GM23338 (cell line): ENCODE measurements around the gene FMN1. TPM values are rescaled to one million over a fixed set of nuclear protein-coding genes. Genes with fewer than 3 reads are reported as not detected.

ENCODE experiments used
- ATAC-seq: fragments of 200-7000 bp; cut with Tn5 transposase; 3 replicates; pipeline ENCODE4 v1.9.1; 2020
- DNase-seq: peaks from one replicate; pipeline ENCODE4 v3.0.0-alpha.2; 2015; ENCODE audit warnings: low spot score
- H2AFZ ChIP-seq: fragments of 200-600 bp; sonication (generic); 2 replicates; pipeline ENCODE4 v1.8.0; 2016; ENCODE audit warnings: antibody characterized with exemption, mild to moderate bottlenecking, moderate library complexity
- H3F3A ChIP-seq: fragments of 200-600 bp; sonication (generic); replicated peaks from 2 replicates; pipeline ENCODE4 v1.8.0; 2017; ENCODE audit warnings: antibody characterized with exemption, mixed run types, low read depth
- H3K27ac ChIP-seq: fragments of 200-600 bp; sonication (generic); 2 replicates; pipeline ENCODE4 v1.6.1; 2016; ENCODE audit warnings: low read depth
- H3K27me3 ChIP-seq: fragments of 200-600 bp; sonication (generic); 2 replicates; pipeline ENCODE4 v1.8.0; 2016; ENCODE audit warnings: mild to moderate bottlenecking, mixed run types, moderate library complexity; ENCODE audit not compliant: insufficient read depth
- H3K36me3 ChIP-seq: fragments of 200-600 bp; sonication (generic); 2 replicates; pipeline ENCODE4 v1.8.0; 2016; ENCODE audit warnings: mild to moderate bottlenecking; ENCODE audit not compliant: insufficient read depth
- H3K4me1 ChIP-seq: fragments of 200-600 bp; sonication (generic); 2 replicates; pipeline ENCODE4 v1.8.0; 2016; ENCODE audit warnings: mild to moderate bottlenecking, moderate library complexity; ENCODE audit not compliant: insufficient read depth
- H3K4me2 ChIP-seq: fragments of 200-600 bp; sonication (generic); 2 replicates; pipeline ENCODE4 v1.7.1; 2017; ENCODE audit warnings: mixed run types
- H3K4me3 ChIP-seq: fragments of 200-600 bp; sonication (generic); 2 replicates; pipeline ENCODE4 v1.6.1; 2016; ENCODE audit warnings: mixed run types
- H3K79me2 ChIP-seq: fragments of 200-600 bp; sonication (generic); replicated peaks from 2 replicates; pipeline ENCODE4 v1.8.0; 2017; ENCODE audit warnings: mild to moderate bottlenecking; ENCODE audit not compliant: insufficient read depth
- H3K9me2 ChIP-seq: fragments of 200-600 bp; sonication (generic); 2 replicates; pipeline ENCODE4 v1.8.0; 2017; ENCODE audit not compliant: insufficient read depth
- H4K20me1 ChIP-seq: fragments of 200-600 bp; sonication (generic); replicated peaks from 2 replicates; pipeline ENCODE4 v1.8.0; 2017; ENCODE audit warnings: mild to moderate bottlenecking; ENCODE audit not compliant: insufficient read depth
- H3K27ac Mint-ChIP-seq: 2 replicates; pipeline ENCODE4 v1.8.0; 2020; ENCODE audit warnings: inconsistent platforms, mild to moderate bottlenecking, moderate library complexity, mixed read lengths
- H3K27me3 Mint-ChIP-seq: 3 replicates; pipeline ENCODE4 v1.8.0; 2022; ENCODE audit warnings: low read depth, mild to moderate bottlenecking, moderate library complexity, mixed read lengths, inconsistent platforms; ENCODE audit not compliant: insufficient read depth, poor library complexity
- H3K36me3 Mint-ChIP-seq: 3 replicates; pipeline ENCODE4 v1.8.0; 2021; ENCODE audit warnings: low read depth, mild to moderate bottlenecking, inconsistent platforms, moderate library complexity, mixed read lengths
- H3K4me1 Mint-ChIP-seq: 3 replicates; pipeline ENCODE4 v1.8.0; 2020; ENCODE audit warnings: mild to moderate bottlenecking, inconsistent platforms, mixed read lengths
- H3K4me3 Mint-ChIP-seq: 3 replicates; pipeline ENCODE4 v1.8.0; 2021; ENCODE audit warnings: moderate library complexity, mild to moderate bottlenecking, inconsistent platforms, mixed read lengths
- H3K9me3 Mint-ChIP-seq: 3 replicates; pipeline ENCODE4 v1.8.0; 2020; ENCODE audit warnings: moderate library complexity, mild to moderate bottlenecking, inconsistent platforms, mixed read lengths
- CREB1 ChIP-seq: fragments of 250-450 bp; sonication (Bioruptor Pico); IDR thresholded peaks from 2 replicates; pipeline ENCODE4 v1.5.0; 2020; ENCODE audit warnings: low read depth, mild to moderate bottlenecking, moderate library complexity
- CTCF ChIP-seq, 2 experiments: fragments of 200-600 bp in 1 of 2; sonication (generic) in 1 of 2; conservative IDR thresholded peaks; 2 replicates each; pipeline versions ENCODE4 v1.5.1 to v1.6.1; 2016 to 2017; ENCODE audit warnings: antibody characterized with exemption in 2 of 2, low read depth in 2 of 2, mild to moderate bottlenecking in 2 of 2, moderate library complexity in 1 of 2
- ETS1 ChIP-seq: IDR thresholded peaks from 2 replicates; pipeline ENCODE4 v1.6.1; 2016; ENCODE audit warnings: antibody characterized with exemption
- EZH2 ChIP-seq: fragments of 200-600 bp; sonication (generic); IDR thresholded peaks from one replicate; pipeline ENCODE4 v1.8.0; 2017; ENCODE audit warnings: antibody characterized with exemption, mild to moderate bottlenecking, low read depth; ENCODE audit not compliant: unreplicated experiment
- EZH2phosphoT487 ChIP-seq: fragments of 200-600 bp; sonication (generic); IDR thresholded peaks from one replicate; pipeline ENCODE4 v1.8.1; 2018; ENCODE audit warnings: antibody characterized with exemption; ENCODE audit not compliant: unreplicated experiment
- JUNB ChIP-seq: IDR thresholded peaks from one replicate; pipeline ENCODE4 v1.6.1; 2016; ENCODE audit warnings: antibody characterized with exemption; ENCODE audit not compliant: unreplicated experiment
- NANOG ChIP-seq: IDR thresholded peaks from 2 replicates; pipeline ENCODE4 v1.6.1; 2016; ENCODE audit warnings: antibody characterized with exemption, borderline replicate concordance
- STAT1 ChIP-seq: IDR thresholded peaks from one replicate; pipeline ENCODE4 v1.6.1; 2016; ENCODE audit warnings: antibody characterized with exemption; ENCODE audit not compliant: unreplicated experiment
- ZNF114 ChIP-seq: fragments of 250-450 bp; sonication (Bioruptor Pico); IDR thresholded peaks from 2 replicates; pipeline ENCODE4 v1.5.0; 2020; ENCODE audit warnings: mild to moderate bottlenecking, moderate library complexity
- ZNF331 ChIP-seq: fragments of 250-450 bp; sonication (Bioruptor Pico); IDR thresholded peaks from 2 replicates; pipeline ENCODE4 v1.5.0; 2020; ENCODE audit warnings: low read depth, mild to moderate bottlenecking, moderate library complexity
- polyA plus RNA-seq: library from polyadenylated mRNA; unstranded; fragments of >200 nt; fragmentation: Nextera tagmentation; extraction: Ambion mirVana; gene quantifications from 2 replicates; pipeline ENCODE4 v1.2.1, GENCODE V29; 2016
- total RNA-seq: library from RNA; depleted of rRNA; stranded (reverse); fragments of >200 nt; shearing (Covaris generic); gene quantifications from 2 replicates; pipeline ENCODE4 v1.2.3, GENCODE V29; 2014
- TF ChIP-seq, protein P1 (sequence below): fragments of 250-450 bp; sonication (Bioruptor Pico); IDR thresholded peaks from 2 replicates; pipeline ENCODE4 v1.5.0; 2020; ENCODE audit warnings: mild to moderate bottlenecking, moderate library complexity

The FMN1 gene
- total and polyA plus RNA-seq, 2 experiments from 2014 or later = 1.2 to 1.6 TPM

DNA sequence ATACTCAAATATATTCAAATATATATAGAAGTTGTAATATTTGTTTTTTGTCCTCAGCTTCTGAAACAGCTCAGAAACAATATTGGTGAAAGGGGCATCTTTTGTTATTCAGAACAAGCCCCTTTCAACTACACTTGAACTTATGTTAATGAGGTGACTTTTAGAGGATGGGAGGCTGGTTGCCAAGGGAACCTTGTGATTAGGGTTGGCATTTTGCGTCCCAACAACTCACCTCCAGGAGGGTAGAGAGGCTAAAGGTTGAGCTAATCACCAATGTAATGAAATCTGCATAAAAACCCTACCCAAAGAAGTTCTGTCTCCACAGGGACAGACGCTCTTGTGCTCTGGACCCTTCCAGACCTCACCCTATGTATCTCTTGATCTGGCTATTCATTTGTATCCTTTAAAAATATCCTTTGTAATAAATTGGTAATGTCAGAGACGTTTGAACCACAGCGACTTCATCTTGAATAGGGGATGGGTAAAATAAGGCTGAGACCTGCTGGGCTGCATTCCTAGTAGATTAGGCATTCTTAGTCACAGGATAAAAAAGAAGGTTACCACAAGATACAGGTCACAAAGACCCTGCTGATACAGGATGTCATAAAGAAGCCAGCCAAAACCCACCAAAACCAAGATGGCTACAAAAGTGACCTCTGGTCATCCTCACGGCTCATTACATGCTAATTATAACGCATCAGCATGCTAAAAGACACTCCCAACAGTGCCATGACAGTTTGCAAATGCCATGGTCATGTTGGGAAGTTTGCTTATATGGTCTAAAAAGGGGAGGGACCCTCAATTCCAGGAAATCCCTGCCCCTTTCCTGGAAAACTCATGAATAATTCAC, 111.1 kb downstream of the FMN1 start:
- DNase-seq (peak; percentile 82), ATAC-seq (peak; percentile 81)
- Mint-ChIP-seq H3K4me1 (peaks cover 42% of the 10 kb centered on the region), H3K36me3 (no peaks in the 10 kb centered on the region), H3K9me3 (no peaks in the 10 kb centered on the region), H3K27me3 (no peaks in the 10 kb centered on the region), H3K4me3 (peak overlapping the region; percentile 10; the same call in 1 of the 3 replicates), H3K27ac (peak overlapping the region; percentile 56; the same call in 1 of the 2 replicates)
- no peaks in the 10 kb centered on the region for H4K20me1 ChIP-seq
- H3K4me2 ChIP-seq = peak overlapping the region; percentile 24
- H3K79me2 ChIP-seq = no peaks in the 10 kb centered on the region
- H3K27me3 ChIP-seq = no peaks in the 10 kb centered on the region
- no peak overlapping the region for H3K4me3 ChIP-seq
- peaks cover 13% of the 10 kb centered on the region; the same call in 1 of the 2 replicates for H3K4me1 ChIP-seq
- no peak overlapping the region for H3K27ac ChIP-seq
- no peaks in the 10 kb centered on the region for H3K36me3 ChIP-seq
- TF ChIP-seq EZH2 (no peak), ZNF331 (CRISPR knock-in tag) (no peak), CREB1 (CRISPR knock-in tag) (no peak)
- TF ChIP-seq, protein P1, sequence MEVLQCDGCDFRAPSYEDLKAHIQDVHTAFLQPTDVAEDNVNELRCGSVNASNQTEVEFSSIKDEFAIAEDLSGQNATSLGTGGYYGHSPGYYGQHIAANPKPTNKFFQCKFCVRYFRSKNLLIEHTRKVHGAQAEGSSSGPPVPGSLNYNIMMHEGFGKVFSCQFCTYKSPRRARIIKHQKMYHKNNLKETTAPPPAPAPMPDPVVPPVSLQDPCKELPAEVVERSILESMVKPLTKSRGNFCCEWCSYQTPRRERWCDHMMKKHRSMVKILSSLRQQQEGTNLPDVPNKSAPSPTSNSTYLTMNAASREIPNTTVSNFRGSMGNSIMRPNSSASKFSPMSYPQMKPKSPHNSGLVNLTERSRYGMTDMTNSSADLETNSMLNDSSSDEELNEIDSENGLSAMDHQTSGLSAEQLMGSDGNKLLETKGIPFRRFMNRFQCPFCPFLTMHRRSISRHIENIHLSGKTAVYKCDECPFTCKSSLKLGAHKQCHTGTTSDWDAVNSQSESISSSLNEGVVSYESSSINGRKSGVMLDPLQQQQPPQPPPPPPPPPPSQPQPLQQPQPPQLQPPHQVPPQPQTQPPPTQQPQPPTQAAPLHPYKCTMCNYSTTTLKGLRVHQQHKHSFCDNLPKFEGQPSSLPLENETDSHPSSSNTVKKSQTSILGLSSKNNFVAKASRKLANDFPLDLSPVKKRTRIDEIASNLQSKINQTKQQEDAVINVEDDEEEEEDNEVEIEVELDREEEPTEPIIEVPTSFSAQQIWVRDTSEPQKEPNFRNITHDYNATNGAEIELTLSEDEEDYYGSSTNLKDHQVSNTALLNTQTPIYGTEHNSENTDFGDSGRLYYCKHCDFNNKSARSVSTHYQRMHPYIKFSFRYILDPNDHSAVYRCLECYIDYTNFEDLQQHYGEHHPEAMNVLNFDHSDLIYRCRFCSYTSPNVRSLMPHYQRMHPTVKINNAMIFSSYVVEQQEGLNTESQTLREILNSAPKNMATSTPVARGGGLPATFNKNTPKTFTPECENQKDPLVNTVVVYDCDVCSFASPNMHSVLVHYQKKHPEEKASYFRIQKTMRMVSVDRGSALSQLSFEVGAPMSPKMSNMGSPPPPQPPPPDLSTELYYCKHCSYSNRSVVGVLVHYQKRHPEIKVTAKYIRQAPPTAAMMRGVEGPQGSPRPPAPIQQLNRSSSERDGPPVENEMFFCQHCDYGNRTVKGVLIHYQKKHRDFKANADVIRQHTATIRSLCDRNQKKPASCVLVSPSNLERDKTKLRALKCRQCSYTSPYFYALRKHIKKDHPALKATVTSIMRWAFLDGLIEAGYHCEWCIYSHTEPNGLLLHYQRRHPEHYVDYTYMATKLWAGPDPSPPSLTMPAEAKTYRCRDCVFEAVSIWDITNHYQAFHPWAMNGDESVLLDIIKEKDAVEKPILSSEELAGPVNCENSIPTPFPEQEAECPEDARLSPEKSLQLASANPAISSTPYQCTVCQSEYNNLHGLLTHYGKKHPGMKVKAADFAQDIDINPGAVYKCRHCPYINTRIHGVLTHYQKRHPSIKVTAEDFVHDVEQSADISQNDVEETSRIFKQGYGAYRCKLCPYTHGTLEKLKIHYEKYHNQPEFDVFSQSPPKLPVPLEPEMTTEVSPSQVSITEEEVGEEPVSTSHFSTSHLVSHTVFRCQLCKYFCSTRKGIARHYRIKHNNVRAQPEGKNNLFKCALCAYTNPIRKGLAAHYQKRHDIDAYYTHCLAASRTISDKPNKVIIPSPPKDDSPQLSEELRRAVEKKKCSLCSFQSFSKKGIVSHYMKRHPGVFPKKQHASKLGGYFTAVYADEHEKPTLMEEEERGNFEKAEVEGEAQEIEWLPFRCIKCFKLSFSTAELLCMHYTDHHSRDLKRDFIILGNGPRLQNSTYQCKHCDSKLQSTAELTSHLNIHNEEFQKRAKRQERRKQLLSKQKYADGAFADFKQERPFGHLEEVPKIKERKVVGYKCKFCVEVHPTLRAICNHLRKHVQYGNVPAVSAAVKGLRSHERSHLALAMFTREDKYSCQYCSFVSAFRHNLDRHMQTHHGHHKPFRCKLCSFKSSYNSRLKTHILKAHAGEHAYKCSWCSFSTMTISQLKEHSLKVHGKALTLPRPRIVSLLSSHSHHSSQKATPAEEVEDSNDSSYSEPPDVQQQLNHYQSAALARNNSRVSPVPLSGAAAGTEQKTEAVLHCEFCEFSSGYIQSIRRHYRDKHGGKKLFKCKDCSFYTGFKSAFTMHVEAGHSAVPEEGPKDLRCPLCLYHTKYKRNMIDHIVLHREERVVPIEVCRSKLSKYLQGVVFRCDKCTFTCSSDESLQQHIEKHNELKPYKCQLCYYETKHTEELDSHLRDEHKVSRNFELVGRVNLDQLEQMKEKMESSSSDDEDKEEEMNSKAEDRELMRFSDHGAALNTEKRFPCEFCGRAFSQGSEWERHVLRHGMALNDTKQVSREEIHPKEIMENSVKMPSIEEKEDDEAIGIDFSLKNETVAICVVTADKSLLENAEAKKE = no peak
- no peaks in the 10 kb centered on the region for H3F3A ChIP-seq
- no peak overlapping the region for H2AFZ ChIP-seq
- no peaks in the 10 kb centered on the region for H3K9me2 ChIP-seq

DNA sequence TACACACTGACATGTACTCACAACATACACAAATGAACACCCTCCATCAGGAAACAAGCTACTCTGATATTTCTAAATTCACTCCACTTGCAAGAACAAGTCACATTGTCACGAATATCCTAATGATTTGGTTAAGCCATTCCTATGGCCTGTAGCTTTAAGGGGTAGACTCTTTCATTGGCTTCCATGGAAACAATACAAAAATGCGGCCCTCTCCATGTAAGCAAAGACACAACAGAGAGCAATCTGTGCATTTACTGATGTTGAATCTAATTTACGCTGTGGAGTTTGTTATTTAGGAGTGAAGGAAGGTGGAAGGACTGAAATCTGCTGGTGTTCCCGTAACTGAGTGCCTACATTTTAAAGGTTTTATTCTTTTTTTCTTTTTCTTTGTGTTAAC, 114.5 kb downstream of the FMN1 start:
- no peaks in the 10 kb centered on the region for H3K9me2 ChIP-seq
- Mint-ChIP-seq H3K27me3 (no peaks in the 10 kb centered on the region), H3K4me1 (peaks cover 36% of the 10 kb centered on the region), H3K27ac (no peak overlapping the region), H3K4me3 (no peak overlapping the region), H3K9me3 (no peaks in the 10 kb centered on the region), H3K36me3 (no peaks in the 10 kb centered on the region)
- H3K79me2 ChIP-seq = no peaks in the 10 kb centered on the region
- H3K36me3 ChIP-seq = no peaks in the 10 kb centered on the region
- no peaks in the 10 kb centered on the region for H3F3A ChIP-seq
- H3K27me3 ChIP-seq = no peaks in the 10 kb centered on the region
- peaks cover 13% of the 10 kb centered on the region; the same call in 1 of the 2 replicates for H3K4me1 ChIP-seq
- H3K4me3 ChIP-seq = no peak overlapping the region
- H4K20me1 ChIP-seq = no peaks in the 10 kb centered on the region
- no peak overlapping the region for H3K27ac ChIP-seq
- no peak for ATAC-seq
- H2AFZ ChIP-seq = no peak overlapping the region
- H3K4me2 ChIP-seq = no peak overlapping the region
- DNase-seq = peak; percentile 33
- TF ChIP-seq CTCF (conservative IDR thresholded peaks at IDR 0.05; ENCODE audit: low read depth in 2 of 2) (no peak), ZNF114 (no peak), STAT1 (no peak), JUNB (no peak), ETS1 (no peak), CREB1 (CRISPR knock-in tag) (no peak), NANOG (no peak), EZH2 (no peak), ZNF331 (CRISPR knock-in tag) (no peak), EZH2phosphoT487 (no peak)
